Stimulated activated CD4-positive, alpha-beta T cell treated with anti-CD3 and anti-CD28 coated beads, Interleukin-2, amount 100 ng/mL, for 48 hours (primary cell): ENCODE results near the gene ERCC5.

Experiments
- DNase-seq, 2 donors: peaks; one replicate each; pipeline ENCODE4 v3.0.0-alpha.2; 2020

The ERCC5 gene

GRCh38 chr13:102897371-102898138 lies 51.7 kb downstream of the ERCC5 start:
- no peak for DNase-seq

- no peak for DNase-seq
Observed at GRCh38 chr13:102900193-102900608, 54.4 kb downstream of the ERCC5 start.

- no peak for DNase-seq
Observed at GRCh38 chr13:102901056-102901455, 55.2 kb downstream of the ERCC5 start.

GRCh38 chr13:102901615-102902305 lies 55.9 kb downstream of the ERCC5 start:
- DNase-seq, result no peak

- no peak for DNase-seq
Observed at GRCh38 chr13:102902789-102903347, 57.0 kb downstream of the ERCC5 start.

GRCh38 chr13:102903659-102904407 lies 58.0 kb downstream of the ERCC5 start:
- DNase-seq, result no peak

GRCh38 chr13:102904408-102904862 lies 58.6 kb downstream of the ERCC5 start:
- no peak for DNase-seq

GRCh38 chr13:102905905-102906771 lies 60.3 kb downstream of the ERCC5 start:
- DNase-seq, result no peak

- no peak for DNase-seq
Observed at GRCh38 chr13:102907016-102907756, 61.4 kb downstream of the ERCC5 start.

GRCh38 chr13:102907886-102908515 lies 62.2 kb downstream of the ERCC5 start:
- no peak for DNase-seq

GRCh38 chr13:102909971-102910370 lies 64.1 kb downstream of the ERCC5 start:
- DNase-seq, result no peak

- DNase-seq, result no peak
Observed at GRCh38 chr13:102911336-102911735, 65.5 kb downstream of the ERCC5 start.

GRCh38 chr13:102912599-102912998 lies 66.8 kb downstream of the ERCC5 start:
- DNase-seq, result no peak

GRCh38 chr13:102913914-102914313 lies 68.1 kb downstream of the ERCC5 start:
- no peak for DNase-seq

- DNase-seq, result no peak
Observed at GRCh38 chr13:102914339-102914930, 68.6 kb downstream of the ERCC5 start.

- no peak for DNase-seq
Observed at GRCh38 chr13:102915393-102915930, 69.6 kb downstream of the ERCC5 start.

GRCh38 chr13:102917019-102917418 lies 71.2 kb downstream of the ERCC5 start:
- no peak for DNase-seq

- no peak for DNase-seq
Observed at GRCh38 chr13:102922184-102922583, 76.4 kb downstream of the ERCC5 start.
